Measurements from ENCODE around the gene PCDHGC3.

PCDHGC3 gene

GRCh38 chr5:141524604-141525597 is 49.1 kb downstream of the PCDHGC3 start:
- DNase-seq: peak; percentile 52 to 63

- DNase-seq: no peak
Observed at GRCh38 chr5:141525653-141526052, 49.9 kb downstream of the PCDHGC3 start.

- no peak for DNase-seq
Observed at GRCh38 chr5:141527426-141527825, 51.7 kb downstream of the PCDHGC3 start.
